Measurements from ENCODE around the gene HS2ST1. TPM values are rescaled to one million over a fixed set of nuclear protein-coding genes. Genes with fewer than 3 reads are reported as not detected.
A peak's percentile ranks its signal among the peaks of the same experiment; 100 is the strongest.
"Not testable (repeated sequence)": the region's sequence is repeated elsewhere in the genome, so short reads cannot be mapped to it uniquely, and the experiment has no call there.

Gene HS2ST1
- 10 to 100 TPM; 29.0 to 31.5 TPM for total RNA-seq
- 34.5 TPM for polyA plus RNA-seq (2013, experiment 1 of 2)
- polyA plus RNA-seq (2013, experiment 2 of 2) = 28.2 TPM
- long read RNA-seq, experiment 1, full-length matches to known transcripts = 3 of 4 reads
- long read RNA-seq, experiment 1, partial matches to known transcripts = 1 of 4 reads
- long read RNA-seq, experiment 1, other reads (novel, unspliced or antisense) = 0 of 4 reads
- long read RNA-seq, experiment 2, full-length matches to known transcripts = 27 of 38 reads
- long read RNA-seq, experiment 2, partial matches to known transcripts = 1 of 38 reads
- long read RNA-seq, experiment 2, other reads (novel, unspliced or antisense) = 10 of 38 reads
- long read RNA-seq, experiment 3, full-length matches to known transcripts = 58 of 68 reads
- long read RNA-seq, experiment 3, partial matches to known transcripts = 0 of 68 reads
- long read RNA-seq, experiment 3, other reads (novel, unspliced or antisense) = 10 of 68 reads
- long read RNA-seq, experiment 4, full-length matches to known transcripts = 4 of 12 reads
- long read RNA-seq, experiment 4, partial matches to known transcripts = 0 of 12 reads
- long read RNA-seq, experiment 4, other reads (novel, unspliced or antisense) = 8 of 12 reads

GRCh38 chr1:86914601-86914997, at the start of gene HS2ST1:
HS2ST1 (plus strand) TSS chr1:86914635.
- Mint-ChIP-seq H3K27ac (no peak within 1 kb of the TSS), H3K36me3 (ENCODE audit: low read depth) (peaks cover 21% of the 10 kb centered on the region), H3K4me1 (peaks cover 20% of the 10 kb centered on the region), H3K9me3 (no peaks in the 10 kb centered on the region), H3K27me3 (ENCODE audit: insufficient read depth) (no peaks in the 10 kb centered on the region), H3K4me3 (no peak within 1 kb of the TSS)
- no peaks in the 10 kb centered on the region for H3K27me3 ChIP-seq (ENCODE audit: control insufficient read depth, insufficient read depth, low read length, poor library complexity, severe bottlenecking)
- no peak for TF ChIP-seq CTCF (conservative IDR thresholded peaks at IDR 0.05)
- peaks cover 2% of the 10 kb centered on the region for H3K4me1 ChIP-seq (ENCODE audit: control insufficient read depth, insufficient read depth, low read length)
- H3K36me3 ChIP-seq (ENCODE audit: control insufficient read depth, insufficient read depth, low read length) = peaks cover 15% of the 10 kb centered on the region
- DNase-seq = no peak
- H3K4me3 ChIP-seq (ENCODE audit: low read length) = peak within 1 kb of the TSS; percentile 97
- peaks cover 6% of the 10 kb centered on the region for H3K9me3 ChIP-seq (ENCODE audit: control insufficient read depth, low read length)
- WGBS, 2 experiments (ENCODE audit: insufficient coverage in 1 of 2, insufficient read length in 1 of 2) = 0% methylated on average over 12 to 43 of the region's 45 CpGs
- H3K9ac ChIP-seq (ENCODE audit: extremely low read depth, low read length, poor library complexity, severe bottlenecking) = peak within 1 kb of the TSS; percentile 94
- H3K27ac ChIP-seq (ENCODE audit: low read depth, low read length) = peak within 1 kb of the TSS; percentile 99

GRCh38 chr1:86865973-86866637, 48.3 kb upstream of the HS2ST1 start:
- Mint-ChIP-seq H3K27ac (no peak overlapping the region), H3K9me3 (no peaks in the 10 kb centered on the region), H3K27me3 (ENCODE audit: insufficient read depth) (no peaks in the 10 kb centered on the region), H3K4me3 (no peak overlapping the region), H3K36me3 (ENCODE audit: low read depth) (peaks cover 38% of the 10 kb centered on the region), H3K4me1 (no peaks in the 10 kb centered on the region)
- Histone ChIP-seq H3K4me1 (ENCODE audit: control insufficient read depth, insufficient read depth, low read length) (no peaks in the 10 kb centered on the region), H3K27ac (ENCODE audit: low read depth, low read length) (no peak overlapping the region), H3K9ac (ENCODE audit: extremely low read depth, low read length, poor library complexity, severe bottlenecking) (no peak overlapping the region), H3K4me3 (ENCODE audit: low read length) (no peak overlapping the region), H3K36me3 (ENCODE audit: control insufficient read depth, insufficient read depth, low read length) (peaks cover 5% of the 10 kb centered on the region), H3K9me3 (ENCODE audit: control insufficient read depth, low read length) (no peaks in the 10 kb centered on the region), H3K27me3 (ENCODE audit: control insufficient read depth, insufficient read depth, low read length, poor library complexity, severe bottlenecking) (no peaks in the 10 kb centered on the region)
- TF ChIP-seq CTCF (conservative IDR thresholded peaks at IDR 0.05) = no peak
- 85% methylated on average over 6 of the region's 6 CpGs; no CpG with 5 or more reads in 1 of the 2 experiments for WGBS, 2 experiments (ENCODE audit: insufficient coverage in 1 of 2, insufficient read length in 1 of 2)
- DNase-seq = no peak

GRCh38 chr1:86866665-86867064, 47.8 kb upstream of the HS2ST1 start:
- no peak overlapping the region for H3K27ac ChIP-seq (ENCODE audit: low read depth, low read length)
- no peaks in the 10 kb centered on the region for H3K4me1 Mint-ChIP-seq
- H3K4me3 ChIP-seq (ENCODE audit: low read length) = no peak overlapping the region
- H3K27me3 Mint-ChIP-seq (ENCODE audit: insufficient read depth) = no peaks in the 10 kb centered on the region
- H3K4me1 ChIP-seq (ENCODE audit: control insufficient read depth, insufficient read depth, low read length) = no peaks in the 10 kb centered on the region
- peaks cover 34% of the 10 kb centered on the region for H3K36me3 Mint-ChIP-seq (ENCODE audit: low read depth)
- peaks cover 5% of the 10 kb centered on the region for H3K36me3 ChIP-seq (ENCODE audit: control insufficient read depth, insufficient read depth, low read length)
- no peak overlapping the region for H3K27ac Mint-ChIP-seq
- no peak for DNase-seq
- no peak for TF ChIP-seq CTCF (conservative IDR thresholded peaks at IDR 0.05)
- no peak overlapping the region for H3K4me3 Mint-ChIP-seq
- no peaks in the 10 kb centered on the region for H3K9me3 ChIP-seq (ENCODE audit: control insufficient read depth, low read length)
- no peak overlapping the region for H3K9ac ChIP-seq (ENCODE audit: extremely low read depth, low read length, poor library complexity, severe bottlenecking)
- no peaks in the 10 kb centered on the region for H3K9me3 Mint-ChIP-seq
- H3K27me3 ChIP-seq (ENCODE audit: control insufficient read depth, insufficient read depth, low read length, poor library complexity, severe bottlenecking) = no peaks in the 10 kb centered on the region

GRCh38 chr1:86867278-86867677, 47.2 kb upstream of the HS2ST1 start:
- H3K36me3 ChIP-seq (ENCODE audit: control insufficient read depth, insufficient read depth, low read length); H3K4me1 ChIP-seq (ENCODE audit: control insufficient read depth, insufficient read depth, low read length); H3K4me3 Mint-ChIP-seq; H3K27me3 ChIP-seq (ENCODE audit: control insufficient read depth, insufficient read depth, low read length, poor library complexity, severe bottlenecking); DNase-seq; H3K27me3 Mint-ChIP-seq (ENCODE audit: insufficient read depth); H3K9ac ChIP-seq (ENCODE audit: extremely low read depth, low read length, poor library complexity, severe bottlenecking); H3K9me3 ChIP-seq (ENCODE audit: control insufficient read depth, low read length); H3K4me3 ChIP-seq (ENCODE audit: low read length); H3K9me3 Mint-ChIP-seq; H3K4me1 Mint-ChIP-seq; H3K27ac ChIP-seq (ENCODE audit: low read depth, low read length): not testable (repeated sequence)
- Mint-ChIP-seq H3K36me3 (ENCODE audit: low read depth) (peaks cover 36% of the 10 kb centered on the region), H3K27ac (peak overlapping the region; percentile 5)
- WGBS, 2 experiments (ENCODE audit: insufficient coverage in 1 of 2, insufficient read length in 1 of 2) = 84 to 100% methylated on average over 1 to 2 of the region's 4 CpGs
